HG02884 (cell line): Measurements from ENCODE around the gene MATN1.
"Not testable (repeated sequence)": the region's sequence is repeated elsewhere in the genome, so short reads cannot be mapped to it uniquely, and the experiment has no call there.

ENCODE experiments used
- ATAC-seq: cut with Tn5 transposase; IDR thresholded peaks from one replicate; pipeline ENCODE4 v1.9.1; 2021; ENCODE audit warnings: mild to moderate bottlenecking, moderate library complexity; ENCODE audit not compliant: unreplicated experiment

The MATN1 gene

GRCh38 chr1:30700528-30701257, 22.7 kb downstream of the MATN1 start:
- ATAC-seq, result no peak

- no peak for ATAC-seq
These were observed 23.6 kb downstream of the MATN1 start for GRCh38 chr1:30699762-30700161.

- no peak for ATAC-seq
These were observed 24.9 kb downstream of the MATN1 start for GRCh38 chr1:30698401-30698981.

GRCh38 chr1:30697571-30698376, 25.6 kb downstream of the MATN1 start:
- no peak for ATAC-seq

- no peak for ATAC-seq
These were observed 26.6 kb downstream of the MATN1 start for GRCh38 chr1:30696831-30697230.

GRCh38 chr1:30695439-30695841, 27.9 kb downstream of the MATN1 start:
- ATAC-seq, result no peak

- no peak for ATAC-seq
These were observed 28.9 kb downstream of the MATN1 start for GRCh38 chr1:30694280-30695175.

- ATAC-seq, result no peak
These were observed 29.6 kb downstream of the MATN1 start for GRCh38 chr1:30693822-30694221.

- no peak for ATAC-seq
These were observed 30.0 kb downstream of the MATN1 start for GRCh38 chr1:30693366-30693765.

- ATAC-seq, result no peak
These were observed 30.5 kb downstream of the MATN1 start for GRCh38 chr1:30692948-30693301.

GRCh38 chr1:30692201-30692947, 31.0 kb downstream of the MATN1 start:
- ATAC-seq, result no peak

GRCh38 chr1:30691480-30691879, 31.9 kb downstream of the MATN1 start:
- ATAC-seq, result no peak

GRCh38 chr1:30689901-30690645, 33.3 kb downstream of the MATN1 start:
- no peak for ATAC-seq

GRCh38 chr1:30688920-30689794, 34.2 kb downstream of the MATN1 start:
- no peak for ATAC-seq

GRCh38 chr1:30688516-30688915, 34.9 kb downstream of the MATN1 start:
- ATAC-seq, result not testable (repeated sequence)

- ATAC-seq, result no peak
These were observed 35.5 kb downstream of the MATN1 start for GRCh38 chr1:30687886-30688285.

- no peak for ATAC-seq
These were observed 37.0 kb downstream of the MATN1 start for GRCh38 chr1:30686236-30686935.

- no peak for ATAC-seq
These were observed 37.6 kb downstream of the MATN1 start for GRCh38 chr1:30685796-30686165.
